Measurements from ENCODE around the gene EME2. TPM values are rescaled to one million over a fixed set of nuclear protein-coding genes. Genes with fewer than 3 reads are reported as not detected.

EME2 gene
- total RNA-seq, 1 experiment from 2014 or later = 63.6 TPM

DNA sequence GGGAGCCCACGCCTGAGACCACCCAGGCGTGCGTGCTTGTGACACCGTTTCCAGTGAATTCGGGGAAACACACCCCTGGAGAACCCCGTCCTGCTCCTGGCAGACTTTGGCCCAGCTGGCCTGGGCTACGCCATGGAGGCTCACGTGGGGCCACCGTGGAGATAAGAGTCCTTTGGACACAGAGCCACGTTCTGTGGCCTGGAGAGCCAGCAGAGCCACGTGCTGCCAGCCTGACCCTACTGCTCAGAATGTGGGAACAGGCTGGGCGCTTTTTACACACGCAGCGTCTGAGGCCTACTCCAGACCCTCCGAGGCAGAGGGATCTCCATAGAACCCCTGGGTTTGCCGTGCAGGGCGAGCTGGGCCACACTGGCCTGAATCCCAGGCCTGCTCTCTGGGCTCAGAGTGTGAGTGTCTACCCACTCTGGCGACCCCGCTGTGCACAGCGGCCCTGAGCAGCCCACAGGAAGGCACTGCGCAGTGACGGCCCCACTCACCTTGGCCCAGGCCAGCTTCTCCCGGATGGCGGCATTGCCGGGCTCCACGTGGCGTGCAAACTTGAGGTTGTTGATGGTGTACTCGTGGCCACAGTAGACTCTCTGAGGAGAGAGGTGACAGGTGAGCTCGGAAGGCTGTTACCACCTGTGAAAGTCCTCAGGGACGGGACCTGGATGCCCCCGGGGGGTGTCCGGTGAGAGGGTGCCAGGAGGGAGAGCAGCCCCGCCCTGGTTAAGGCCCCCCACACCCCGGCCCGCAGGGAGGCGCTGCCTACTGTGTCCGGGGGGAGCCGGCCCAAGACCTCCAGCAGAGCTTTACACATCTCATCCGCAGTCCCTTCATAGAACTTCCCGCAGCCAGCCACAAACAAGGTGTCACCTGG, 44.0 kb downstream of the EME2 start:
- no peak overlapping the region for H2BK20ac ChIP-seq (ENCODE audit: low read depth, low read length, poor library complexity, severe bottlenecking)
- H3K79me2 ChIP-seq (ENCODE audit: insufficient read depth, low read length) = no peaks in the 10 kb centered on the region
- Mint-ChIP-seq H3K4me3 (no peak overlapping the region), H3K9me3 (no peaks in the 10 kb centered on the region), H3K27ac (no peak overlapping the region), H3K27me3 (ENCODE audit: low read depth) (no peaks in the 10 kb centered on the region; the same call in 1 of the 2 replicates), H3K4me1 (peaks cover 0 to 3% of the 10 kb centered on the region in 2 experiments; a peak in 2 of 4 replicates), H3K36me3 (ENCODE audit: insufficient read depth in 1 of 3, low read depth in 3 of 3) (peaks cover 4 to 17% (median 15%) of the 10 kb centered on the region in 3 experiments; a peak in 6 of 7 replicates)
- no peak overlapping the region for H3K14ac ChIP-seq (ENCODE audit: insufficient read depth, low read length)
- H3K23me2 ChIP-seq (ENCODE audit: insufficient read length, low read depth, low read length, poor library complexity, severe bottlenecking) = no peaks in the 10 kb centered on the region
- H3T11ph ChIP-seq (ENCODE audit: low read length) = no peak overlapping the region
- WGBS (ENCODE audit: extremely low coverage, insufficient read length, low lambda C conversion rate) = no CpG with 5 or more reads among the region's 40 CpGs
- no peak for TF ChIP-seq CTCF (conservative IDR thresholded peaks at IDR 0.05)
- no peak overlapping the region for H2BK12ac ChIP-seq (ENCODE audit: insufficient read length, low read depth, low read length)
- no peak overlapping the region for H2AK5ac ChIP-seq (ENCODE audit: insufficient read length, low read length)
- no peak overlapping the region for H3K23ac ChIP-seq (ENCODE audit: insufficient read length, low read depth, low read length)
- H4K8ac ChIP-seq (replicated peaks; ENCODE audit: insufficient read length, low read depth, low read length) = no peak overlapping the region
- H2AFZ ChIP-seq (ENCODE audit: low read length) = no peak overlapping the region
- H2BK120ac ChIP-seq (ENCODE audit: low read depth, low read length, poor library complexity, severe bottlenecking) = no peak overlapping the region
- H3K56ac ChIP-seq (ENCODE audit: insufficient read length, low read depth, low read length) = no peak overlapping the region
- no peak overlapping the region for H3K4me2 ChIP-seq (ENCODE audit: insufficient read depth, insufficient read length, low read length)
- no peaks in the 10 kb centered on the region for H3K4me1 ChIP-seq (ENCODE audit: insufficient read depth, low read length)
- H4K5ac ChIP-seq (ENCODE audit: insufficient read length, low read depth, low read length) = no peak overlapping the region
- no peak overlapping the region for H2BK5ac ChIP-seq (ENCODE audit: insufficient read length, low read length)
- H3K27me3 ChIP-seq (ENCODE audit: insufficient read depth, low read length) = no peaks in the 10 kb centered on the region
- no peak overlapping the region for H3K9ac ChIP-seq (ENCODE audit: extremely low read depth, insufficient read length, low read length)
- no peaks in the 10 kb centered on the region for H4K20me1 ChIP-seq (ENCODE audit: control insufficient read depth, insufficient read depth, insufficient read length)
- no peak overlapping the region for H3K18ac ChIP-seq (ENCODE audit: insufficient read length, low read depth, low read length)
- H3K79me1 ChIP-seq (ENCODE audit: insufficient read depth, low read depth, low read length, poor library complexity, severe bottlenecking) = no peaks in the 10 kb centered on the region
- H3K4ac ChIP-seq (ENCODE audit: low read depth, low read length) = no peak overlapping the region
- no peak overlapping the region for H3K27ac ChIP-seq (ENCODE audit: insufficient read length, low read depth, low read length)
- DNase-seq = no peak
- no peaks in the 10 kb centered on the region for H3K9me3 ChIP-seq (ENCODE audit: control insufficient read depth, low read depth, low read length)
- no peak overlapping the region for H2BK15ac ChIP-seq (ENCODE audit: low read depth, low read length)
- no peak overlapping the region for H4K91ac ChIP-seq (ENCODE audit: insufficient read length, low read depth, low read length)

All from H9 (cell line).